K562 (cell line): ENCODE measurements around the gene CLIP2. TPM values are rescaled to one million over a fixed set of nuclear protein-coding genes. Genes with fewer than 3 reads are reported as not detected.

Source experiments
- BACH1 ChIP-seq: fragments of 200-800 bp; sonication (Bioruptor generic); IDR thresholded peaks from 2 replicates; pipeline ENCODE4 v1.6.1; 2016; ENCODE audit warnings: missing genetic modification characterization, missing compliant biosample characterization
- JUND ChIP-seq, 2 experiments: IDR thresholded peaks; 2 replicates in 1 of 2; 3 replicates in 1 of 2; pipeline ENCODE4 v1.6.1; 2011; ENCODE audit warnings: borderline replicate concordance in 2 of 2, low read depth in 2 of 2, low read length in 2 of 2, improper control_type of control experiment in 1 of 2, missing biosample characterization in 1 of 2, missing genetic modification characterization in 1 of 2, missing genetic modification reagents in 1 of 2
- RFX1 ChIP-seq: fragments of 450-650 bp; IDR thresholded peaks from 2 replicates; pipeline ENCODE4 v1.6.1; 2016; ENCODE audit warnings: mild to moderate bottlenecking, moderate library complexity
- RFX5 ChIP-seq: IDR thresholded peaks from 2 replicates; pipeline ENCODE4 v1.6.1; 2011; ENCODE audit warnings: low read depth, mild to moderate bottlenecking, improper control_type of control experiment, low read length
- SAFB2 ChIP-seq: fragments of 200-400 bp; formaldehyde crosslinking; IDR thresholded peaks from 2 replicates; pipeline ENCODE4 v1.6.1; 2018; ENCODE audit warnings: borderline replicate concordance, low read length, low read depth, moderate library complexity; ENCODE audit not compliant: severe bottlenecking
- TCF3 ChIP-seq: sonication (generic); formaldehyde crosslinking; IDR thresholded peaks from 2 replicates; pipeline ENCODE4 v1.4.0; 2020; ENCODE audit warnings: mild to moderate bottlenecking, missing genetic modification reagents
- ZNF146 ChIP-seq: IDR thresholded peaks from one replicate; pipeline ENCODE4 v1.6.1; 2018; ENCODE audit warnings: missing compliant biosample characterization; ENCODE audit not compliant: unreplicated experiment
- ZNF253 ChIP-seq: fragments of 250-450 bp; sonication (Bioruptor Pico); conservative IDR thresholded peaks from 2 replicates; pipeline ENCODE4 v1.6.1; 2021; ENCODE audit warnings: mild to moderate bottlenecking
- ZNF764 ChIP-seq: fragments of 250-450 bp; sonication (Bioruptor Pico); IDR thresholded peaks from 2 replicates; pipeline ENCODE4 v1.4.0; 2020; ENCODE audit warnings: low read depth, mild to moderate bottlenecking, moderate library complexity
- polyA plus RNA-seq, 8 experiments: library from polyadenylated mRNA; depleted of rRNA in 4 of 8; stranded (reverse) in 5 of 8; unstranded in 3 of 8; fragments of >200 nt; fragmentation: Nextera tagmentation in 2 of 8; fragmentation: Illumina TruSeq in 1 of 8; extraction: Ambion mirVana in 2 of 8; extraction: Trizol in 1 of 8; gene quantifications; 2 replicates each; pipeline versions ENCODE4 v1.2.1 to v1.2.3, GENCODE V29; 2011 to 2014; ENCODE audit warnings: inconsistent platforms in 1 of 8, missing spikeins in 1 of 8
- total RNA-seq, 7 experiments: library from RNA; depleted of rRNA in 6 of 7; stranded (reverse); fragments of >200 nt in 6 of 7; fragmentation: Illumina TruSeq in 2 of 7; extraction: Trizol in 2 of 7; gene quantifications; 2 replicates each; pipeline versions ENCODE4 v1.2.1 to v1.2.3, GENCODE V29; 2011 to 2021; ENCODE audit warnings: low replicate concordance in 1 of 7
- TF ChIP-seq, protein P1 (sequence below): fragments of 250-450 bp; sonication (Bioruptor Pico); IDR thresholded peaks from 2 replicates; pipeline ENCODE4 v1.6.1; 2021; ENCODE audit warnings: mild to moderate bottlenecking
- TF ChIP-seq, protein P2 (sequence below): sonication (generic); formaldehyde crosslinking; IDR thresholded peaks from 2 replicates; pipeline ENCODE4 v1.8.0; 2022; ENCODE audit warnings: mild to moderate bottlenecking, low read depth, missing genetic modification reagents
- TF ChIP-seq, protein P3 (sequence below): fragments of 250-450 bp; sonication (Bioruptor Pico); IDR thresholded peaks from 2 replicates; pipeline ENCODE4 v1.8.0; 2022; ENCODE audit warnings: inconsistent platforms, mild to moderate bottlenecking, moderate library complexity, borderline replicate concordance
- TF ChIP-seq, protein P4 (sequence below), 2 experiments: fragments of 450-650 bp; conservative IDR thresholded peaks; 2 replicates each; pipeline ENCODE4 v1.6.1; 2017; ENCODE audit warnings: mild to moderate bottlenecking in 2 of 2, moderate library complexity in 2 of 2
- TF ChIP-seq, protein P5 (sequence below): fragments of 150-350 bp; IDR thresholded peaks from 2 replicates; pipeline ENCODE4 v1.6.1; 2014; ENCODE audit warnings: low read depth, mild to moderate bottlenecking, low read length, borderline replicate concordance
- TF ChIP-seq, protein P6 (sequence below), 2 experiments: fragments of 450-650 bp in 1 of 2; sonication (generic) in 1 of 2; formaldehyde crosslinking; conservative IDR thresholded peaks; 2 replicates each; pipeline versions ENCODE4 v1.4.0 to v1.8.1; 2020 to 2022; ENCODE audit warnings: mild to moderate bottlenecking in 1 of 2, missing genetic modification reagents in 1 of 2
- TF ChIP-seq, protein P7 (sequence below): fragments of 450-650 bp; IDR thresholded peaks from 2 replicates; pipeline ENCODE4 v1.6.1; 2017; ENCODE audit warnings: mild to moderate bottlenecking, moderate library complexity

The CLIP2 gene
- total and polyA plus RNA-seq, 9 of the 15 experiments (the other 6 are each of a cell fraction or from before 2014, with no cell fraction given) = 0.07 to 5.4 (median 2.1) TPM

DNA sequence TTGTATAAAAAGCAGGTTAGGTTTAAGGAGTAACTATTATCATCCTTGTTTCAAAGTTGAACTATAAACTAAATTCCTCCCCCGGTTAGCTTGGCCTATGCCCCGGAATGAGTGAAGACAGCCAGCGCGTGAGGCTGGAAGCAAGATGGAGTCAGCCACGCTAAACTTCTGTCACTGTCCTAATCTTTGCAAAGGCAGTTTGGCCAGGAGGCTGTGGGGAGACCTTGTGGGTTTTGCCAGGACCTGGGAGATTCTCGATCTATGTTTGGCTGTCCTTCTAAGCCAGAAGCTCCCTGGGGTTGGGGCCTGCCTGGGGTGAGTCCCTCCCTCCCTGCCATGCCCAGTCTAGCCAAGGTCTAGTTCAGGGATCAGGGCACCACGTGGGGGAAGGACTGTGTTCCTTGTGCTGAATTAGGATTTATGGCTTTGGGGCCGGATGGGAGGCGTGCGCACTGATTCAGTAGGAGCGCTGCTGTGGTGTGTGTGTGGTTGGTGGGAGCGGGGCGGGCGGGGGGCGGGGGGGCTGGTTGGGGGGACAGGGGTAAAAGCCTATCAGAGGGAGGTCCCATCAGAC is 163.6 kb downstream of the CLIP2 start (continued):
- TF ChIP-seq SAFB2 = no peak
- no peak for TF ChIP-seq ZNF253 (CRISPR knock-in tag)
- TF ChIP-seq TCF3 (CRISPR knock-in tag) = no peak
- TF ChIP-seq, protein P1, sequence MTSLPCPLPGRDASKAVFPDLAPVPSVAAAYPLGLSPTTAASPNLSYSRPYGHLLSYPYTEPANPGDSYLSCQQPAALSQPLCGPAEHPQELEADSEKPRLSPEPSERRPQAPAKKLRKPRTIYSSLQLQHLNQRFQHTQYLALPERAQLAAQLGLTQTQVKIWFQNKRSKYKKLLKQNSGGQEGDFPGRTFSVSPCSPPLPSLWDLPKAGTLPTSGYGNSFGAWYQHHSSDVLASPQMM (CRISPR knock-in tag) = no peak
- TF ChIP-seq, protein P2, sequence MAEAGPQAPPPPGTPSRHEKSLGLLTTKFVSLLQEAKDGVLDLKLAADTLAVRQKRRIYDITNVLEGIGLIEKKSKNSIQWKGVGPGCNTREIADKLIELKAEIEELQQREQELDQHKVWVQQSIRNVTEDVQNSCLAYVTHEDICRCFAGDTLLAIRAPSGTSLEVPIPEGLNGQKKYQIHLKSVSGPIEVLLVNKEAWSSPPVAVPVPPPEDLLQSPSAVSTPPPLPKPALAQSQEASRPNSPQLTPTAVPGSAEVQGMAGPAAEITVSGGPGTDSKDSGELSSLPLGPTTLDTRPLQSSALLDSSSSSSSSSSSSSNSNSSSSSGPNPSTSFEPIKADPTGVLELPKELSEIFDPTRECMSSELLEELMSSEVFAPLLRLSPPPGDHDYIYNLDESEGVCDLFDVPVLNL (CRISPR knock-in tag) = no peak
- TF ChIP-seq, protein P3, sequence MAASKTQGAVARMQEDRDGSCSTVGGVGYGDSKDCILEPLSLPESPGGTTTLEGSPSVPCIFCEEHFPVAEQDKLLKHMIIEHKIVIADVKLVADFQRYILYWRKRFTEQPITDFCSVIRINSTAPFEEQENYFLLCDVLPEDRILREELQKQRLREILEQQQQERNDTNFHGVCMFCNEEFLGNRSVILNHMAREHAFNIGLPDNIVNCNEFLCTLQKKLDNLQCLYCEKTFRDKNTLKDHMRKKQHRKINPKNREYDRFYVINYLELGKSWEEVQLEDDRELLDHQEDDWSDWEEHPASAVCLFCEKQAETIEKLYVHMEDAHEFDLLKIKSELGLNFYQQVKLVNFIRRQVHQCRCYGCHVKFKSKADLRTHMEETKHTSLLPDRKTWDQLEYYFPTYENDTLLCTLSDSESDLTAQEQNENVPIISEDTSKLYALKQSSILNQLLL = no peak
- TF ChIP-seq, protein P4, sequence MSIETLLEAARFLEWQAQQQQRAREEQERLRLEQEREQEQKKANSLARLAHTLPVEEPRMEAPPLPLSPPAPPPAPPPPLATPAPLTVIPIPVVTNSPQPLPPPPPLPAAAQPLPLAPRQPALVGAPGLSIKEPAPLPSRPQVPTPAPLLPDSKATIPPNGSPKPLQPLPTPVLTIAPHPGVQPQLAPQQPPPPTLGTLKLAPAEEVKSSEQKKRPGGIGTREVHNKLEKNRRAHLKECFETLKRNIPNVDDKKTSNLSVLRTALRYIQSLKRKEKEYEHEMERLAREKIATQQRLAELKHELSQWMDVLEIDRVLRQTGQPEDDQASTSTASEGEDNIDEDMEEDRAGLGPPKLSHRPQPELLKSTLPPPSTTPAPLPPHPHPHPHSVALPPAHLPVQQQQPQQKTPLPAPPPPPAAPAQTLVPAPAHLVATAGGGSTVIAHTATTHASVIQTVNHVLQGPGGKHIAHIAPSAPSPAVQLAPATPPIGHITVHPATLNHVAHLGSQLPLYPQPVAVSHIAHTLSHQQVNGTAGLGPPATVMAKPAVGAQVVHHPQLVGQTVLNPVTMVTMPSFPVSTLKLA (conservative IDR thresholded peaks at IDR 0.05) = no peak
- TF ChIP-seq ZNF146 = no peak
- TF ChIP-seq, protein P5, sequence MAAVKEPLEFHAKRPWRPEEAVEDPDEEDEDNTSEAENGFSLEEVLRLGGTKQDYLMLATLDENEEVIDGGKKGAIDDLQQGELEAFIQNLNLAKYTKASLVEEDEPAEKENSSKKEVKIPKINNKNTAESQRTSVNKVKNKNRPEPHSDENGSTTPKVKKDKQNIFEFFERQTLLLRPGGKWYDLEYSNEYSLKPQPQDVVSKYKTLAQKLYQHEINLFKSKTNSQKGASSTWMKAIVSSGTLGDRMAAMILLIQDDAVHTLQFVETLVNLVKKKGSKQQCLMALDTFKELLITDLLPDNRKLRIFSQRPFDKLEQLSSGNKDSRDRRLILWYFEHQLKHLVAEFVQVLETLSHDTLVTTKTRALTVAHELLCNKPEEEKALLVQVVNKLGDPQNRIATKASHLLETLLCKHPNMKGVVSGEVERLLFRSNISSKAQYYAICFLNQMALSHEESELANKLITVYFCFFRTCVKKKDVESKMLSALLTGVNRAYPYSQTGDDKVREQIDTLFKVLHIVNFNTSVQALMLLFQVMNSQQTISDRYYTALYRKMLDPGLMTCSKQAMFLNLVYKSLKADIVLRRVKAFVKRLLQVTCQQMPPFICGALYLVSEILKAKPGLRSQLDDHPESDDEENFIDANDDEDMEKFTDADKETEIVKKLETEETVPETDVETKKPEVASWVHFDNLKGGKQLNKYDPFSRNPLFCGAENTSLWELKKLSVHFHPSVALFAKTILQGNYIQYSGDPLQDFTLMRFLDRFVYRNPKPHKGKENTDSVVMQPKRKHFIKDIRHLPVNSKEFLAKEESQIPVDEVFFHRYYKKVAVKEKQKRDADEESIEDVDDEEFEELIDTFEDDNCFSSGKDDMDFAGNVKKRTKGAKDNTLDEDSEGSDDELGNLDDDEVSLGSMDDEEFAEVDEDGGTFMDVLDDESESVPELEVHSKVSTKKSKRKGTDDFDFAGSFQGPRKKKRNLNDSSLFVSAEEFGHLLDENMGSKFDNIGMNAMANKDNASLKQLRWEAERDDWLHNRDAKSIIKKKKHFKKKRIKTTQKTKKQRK = no peak
- TF ChIP-seq, protein P6, sequence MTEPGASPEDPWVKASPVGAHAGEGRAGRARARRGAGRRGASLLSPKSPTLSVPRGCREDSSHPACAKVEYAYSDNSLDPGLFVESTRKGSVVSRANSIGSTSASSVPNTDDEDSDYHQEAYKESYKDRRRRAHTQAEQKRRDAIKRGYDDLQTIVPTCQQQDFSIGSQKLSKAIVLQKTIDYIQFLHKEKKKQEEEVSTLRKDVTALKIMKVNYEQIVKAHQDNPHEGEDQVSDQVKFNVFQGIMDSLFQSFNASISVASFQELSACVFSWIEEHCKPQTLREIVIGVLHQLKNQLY (CRISPR knock-in tag; conservative IDR thresholded peaks at IDR 0.05) = no peak
- TF ChIP-seq RFX1 = no peak
- peak; percentile 90 for TF ChIP-seq BACH1 (tag)
- TF ChIP-seq, protein P7, sequence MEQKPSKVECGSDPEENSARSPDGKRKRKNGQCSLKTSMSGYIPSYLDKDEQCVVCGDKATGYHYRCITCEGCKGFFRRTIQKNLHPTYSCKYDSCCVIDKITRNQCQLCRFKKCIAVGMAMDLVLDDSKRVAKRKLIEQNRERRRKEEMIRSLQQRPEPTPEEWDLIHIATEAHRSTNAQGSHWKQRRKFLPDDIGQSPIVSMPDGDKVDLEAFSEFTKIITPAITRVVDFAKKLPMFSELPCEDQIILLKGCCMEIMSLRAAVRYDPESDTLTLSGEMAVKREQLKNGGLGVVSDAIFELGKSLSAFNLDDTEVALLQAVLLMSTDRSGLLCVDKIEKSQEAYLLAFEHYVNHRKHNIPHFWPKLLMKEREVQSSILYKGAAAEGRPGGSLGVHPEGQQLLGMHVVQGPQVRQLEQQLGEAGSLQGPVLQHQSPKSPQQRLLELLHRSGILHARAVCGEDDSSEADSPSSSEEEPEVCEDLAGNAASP = no peak
- no peak for TF ChIP-seq ZNF764
- no peak for TF ChIP-seq RFX5
- TF ChIP-seq JUND (IDR thresholded peaks at IDR 0.05; ENCODE audit: borderline replicate concordance, low read depth, low read length) = no peak
- TF ChIP-seq JUND (tag; IDR thresholded peaks at IDR 0.05; ENCODE audit: borderline replicate concordance, low read depth, low read length) = no peak
